LNCAP (cell line): ENCODE data around the gene CTRB2.

Source experiments
- CTCF ChIP-seq: fragments of 450-650 bp; IDR thresholded peaks from 2 replicates; pipeline ENCODE4 v1.5.1; 2017; ENCODE audit warnings: mild to moderate bottlenecking

Gene CTRB2

GRCh38 chr16:75204410-75204758, 2.6 kb downstream of the CTRB2 start:
- no peak for TF ChIP-seq CTCF

- TF ChIP-seq CTCF: no peak
Measured at GRCh38 chr16:75203667-75204409, 3.1 kb downstream of the CTRB2 start.

- no peak for TF ChIP-seq CTCF
Measured at GRCh38 chr16:75203096-75203495, 3.9 kb downstream of the CTRB2 start.

- TF ChIP-seq CTCF: no peak
Measured at GRCh38 chr16:75202069-75202590, 4.8 kb downstream of the CTRB2 start.

GRCh38 chr16:75198135-75198600, 8.8 kb downstream of the CTRB2 start:
- TF ChIP-seq CTCF: no peak

GRCh38 chr16:75197522-75198134, 9.3 kb downstream of the CTRB2 start:
- no peak for TF ChIP-seq CTCF

- no peak for TF ChIP-seq CTCF
Measured at GRCh38 chr16:75196836-75197235, 10.1 kb downstream of the CTRB2 start.
